HAP-1 (cell line): ENCODE data around the gene ANXA2.
"Not testable (repeated sequence)": the region's sequence is repeated elsewhere in the genome, so short reads cannot be mapped to it uniquely, and the experiment has no call there.

Source experiments
- DNase-seq, 2 experiments: peaks; one replicate each; pipeline ENCODE4 v3.0.0-alpha.2; 2016 to 2020; ENCODE audit warnings: low spot score in 2 of 2
- H3K27me3 ChIP-seq: fragments of 250-450 bp; sonication (Bioruptor Pico); 2 replicates; pipeline ENCODE4 v1.5.1; 2020; ENCODE audit warnings: low read depth, mild to moderate bottlenecking, moderate library complexity
- H3K36me3 ChIP-seq: fragments of 250-450 bp; sonication (Bioruptor Pico); replicated peaks from 2 replicates; pipeline ENCODE4 v1.5.1; 2020; ENCODE audit warnings: mild to moderate bottlenecking
- H3K4me1 ChIP-seq: fragments of 250-450 bp; sonication (Bioruptor Pico); 2 replicates; pipeline ENCODE4 v1.5.1; 2020; ENCODE audit warnings: mild to moderate bottlenecking
- H3K4me3 ChIP-seq: fragments of 250-450 bp; sonication (Bioruptor Pico); 2 replicates; pipeline ENCODE4 v1.5.1; 2020; ENCODE audit warnings: mild to moderate bottlenecking, moderate library complexity
- H3K9me3 ChIP-seq: fragments of 250-450 bp; sonication (Bioruptor Pico); 2 replicates; pipeline ENCODE4 v1.5.1; 2020; ENCODE audit warnings: mild to moderate bottlenecking, moderate library complexity
- in situ Hi-C: fragments of 300-500 bp; cut with MboI; formaldehyde crosslinking; loops from 3 replicates; pipeline ENCODE4 v1.14.3; 2020; ENCODE audit warnings: low sequenced_read_pairs, inconsistent platforms, mixed read lengths

Gene ANXA2

GRCh38 chr15:60347480-60348049 is 50.2 kb downstream of the ANXA2 start:
- H3K4me3 ChIP-seq = no peak overlapping the region
- DNase-seq = no peak
- in situ Hi-C loops = no loop called here
- H3K9me3 ChIP-seq = no peaks in the 10 kb centered on the region
- no peaks in the 10 kb centered on the region for H3K4me1 ChIP-seq
- H3K36me3 ChIP-seq = peaks cover 65% of the 10 kb centered on the region
- H3K27me3 ChIP-seq = no peaks in the 10 kb centered on the region

- no peak overlapping the region for H3K4me3 ChIP-seq
- in situ Hi-C loops = no loop called here
- H3K9me3 ChIP-seq = no peaks in the 10 kb centered on the region
- H3K27me3 ChIP-seq = no peaks in the 10 kb centered on the region
- no peak for DNase-seq
- H3K36me3 ChIP-seq = peaks cover 56% of the 10 kb centered on the region
- H3K4me1 ChIP-seq = no peaks in the 10 kb centered on the region
Observed at GRCh38 chr15:60346653-60347052, 51.1 kb downstream of the ANXA2 start.

- peaks cover 50% of the 10 kb centered on the region for H3K36me3 ChIP-seq
- DNase-seq = no peak
- no peaks in the 10 kb centered on the region for H3K9me3 ChIP-seq
- no peaks in the 10 kb centered on the region for H3K4me1 ChIP-seq
- no peaks in the 10 kb centered on the region for H3K27me3 ChIP-seq
- H3K4me3 ChIP-seq = no peak overlapping the region
- in situ Hi-C loops = no loop called here
Observed at GRCh38 chr15:60346077-60346476, 51.7 kb downstream of the ANXA2 start.

GRCh38 chr15:60345598-60345997 is 52.2 kb downstream of the ANXA2 start:
- in situ Hi-C loops = no loop called here
- no peaks in the 10 kb centered on the region for H3K9me3 ChIP-seq
- H3K4me1 ChIP-seq = no peaks in the 10 kb centered on the region
- no peak overlapping the region for H3K4me3 ChIP-seq
- DNase-seq = no peak
- peaks cover 45% of the 10 kb centered on the region for H3K36me3 ChIP-seq
- H3K27me3 ChIP-seq = no peaks in the 10 kb centered on the region

- in situ Hi-C loops = no loop called here
- H3K36me3 ChIP-seq = peaks cover 41% of the 10 kb centered on the region
- DNase-seq = no peak
- H3K9me3 ChIP-seq = no peaks in the 10 kb centered on the region
- H3K27me3 ChIP-seq = no peaks in the 10 kb centered on the region
- no peak overlapping the region for H3K4me3 ChIP-seq
- no peaks in the 10 kb centered on the region for H3K4me1 ChIP-seq
Observed at GRCh38 chr15:60344987-60345386, 52.8 kb downstream of the ANXA2 start.

GRCh38 chr15:60344461-60344860 is 53.3 kb downstream of the ANXA2 start:
- in situ Hi-C loops = no loop called here

GRCh38 chr15:60343221-60343970 is 54.4 kb downstream of the ANXA2 start:
- no peak overlapping the region for H3K4me3 ChIP-seq
- in situ Hi-C loops = no loop called here
- no peaks in the 10 kb centered on the region for H3K27me3 ChIP-seq
- H3K9me3 ChIP-seq = no peaks in the 10 kb centered on the region
- no peak for DNase-seq
- no peaks in the 10 kb centered on the region for H3K4me1 ChIP-seq
- H3K36me3 ChIP-seq = peaks cover 29% of the 10 kb centered on the region

More at GRCh38 chr15:60344461-60344860, 53.3 kb downstream of the ANXA2 start:
- Histone ChIP-seq H3K4me3 (no peak overlapping the region), H3K4me1 (no peaks in the 10 kb centered on the region), H3K36me3 (peaks cover 40% of the 10 kb centered on the region), H3K9me3 (no peaks in the 10 kb centered on the region), H3K27me3 (no peaks in the 10 kb centered on the region)
- DNase-seq = no peak

GRCh38 chr15:60340207-60340921 is 57.4 kb downstream of the ANXA2 start:
- Histone ChIP-seq H3K36me3 (no peaks in the 10 kb centered on the region), H3K4me1 (no peaks in the 10 kb centered on the region), H3K9me3 (no peaks in the 10 kb centered on the region), H3K4me3 (no peak overlapping the region), H3K27me3 (no peaks in the 10 kb centered on the region)
- no peak for DNase-seq
- in situ Hi-C loops = no loop called here

- DNase-seq = no peak
- H3K4me3 ChIP-seq = no peak overlapping the region
- H3K4me1 ChIP-seq = no peaks in the 10 kb centered on the region
- 0 out of 2 replicates have a peak, but pooled peaks cover 3% of the 10 kb centered on the region for H3K27me3 ChIP-seq
- in situ Hi-C loops = no loop called here
- H3K9me3 ChIP-seq = no peaks in the 10 kb centered on the region
- no peaks in the 10 kb centered on the region for H3K36me3 ChIP-seq
Observed at GRCh38 chr15:60339236-60339635, 58.5 kb downstream of the ANXA2 start.

- in situ Hi-C loops = no loop called here
- Histone ChIP-seq H3K27me3 (0 out of 2 replicates have a peak, but pooled peaks cover 3% of the 10 kb centered on the region), H3K36me3 (no peaks in the 10 kb centered on the region), H3K9me3 (no peaks in the 10 kb centered on the region), H3K4me1 (no peaks in the 10 kb centered on the region), H3K4me3 (no peak overlapping the region)
- DNase-seq = no peak
Observed at GRCh38 chr15:60338810-60339209, 59.0 kb downstream of the ANXA2 start.

GRCh38 chr15:60337076-60337475 is 60.7 kb downstream of the ANXA2 start:
- in situ Hi-C loops = no loop called here
- Histone ChIP-seq H3K4me1 (no peaks in the 10 kb centered on the region), H3K27me3 (0 out of 2 replicates have a peak, but pooled peaks cover 3% of the 10 kb centered on the region), H3K4me3 (no peak overlapping the region), H3K36me3 (no peaks in the 10 kb centered on the region), H3K9me3 (no peaks in the 10 kb centered on the region)
- DNase-seq = no peak

- H3K4me1 ChIP-seq, in situ Hi-C loops, H3K36me3 ChIP-seq, H3K4me3 ChIP-seq, H3K27me3 ChIP-seq, DNase-seq, H3K9me3 ChIP-seq: not testable (repeated sequence)
Observed at GRCh38 chr15:60335296-60335695, 62.5 kb downstream of the ANXA2 start.

- H3K36me3 ChIP-seq = no peaks in the 10 kb centered on the region
- H3K27me3 ChIP-seq = peaks cover 31% of the 10 kb centered on the region
- H3K4me3 ChIP-seq = no peak overlapping the region
- in situ Hi-C loops = loop anchor here (10.0 kb wide), 1 partner anchor 614 kb away; no protein-coding TSS in a partner anchor
- peaks cover 11% of the 10 kb centered on the region for H3K4me1 ChIP-seq
- no peaks in the 10 kb centered on the region for H3K9me3 ChIP-seq
- DNase-seq = peak; percentile 34 to 42
Observed at GRCh38 chr15:60328852-60329443, 68.8 kb downstream of the ANXA2 start.
